Thoracic aorta (tissue), 2 donors: ENCODE results near the gene SRCIN1. TPM values are rescaled to one million over a fixed set of nuclear protein-coding genes. Genes with fewer than 3 reads are reported as not detected.

ENCODE experiments used
- ATAC-seq: fragments of 150-250 bp; one replicate; pipeline ENCODE4 v1.8.0; 2017; ENCODE audit warnings: low read depth; ENCODE audit not compliant: insufficient number of reproducible peaks, low FRiP score
- DNase-seq: peaks from one replicate; pipeline ENCODE4 v3.0.0-alpha.2; 2020; ENCODE audit warnings: low spot score
- H3K27ac ChIP-seq, 2 donors: fragments of 200-600 bp; sonication (generic); 1 replicate in 1 of 2; 2 replicates in 1 of 2; pipeline ENCODE4 v1.5.1; 2016; ENCODE audit warnings: mild to moderate bottlenecking in 2 of 2, moderate library complexity in 2 of 2
- H3K27me3 ChIP-seq: fragments of 200-600 bp; sonication (generic); replicated peaks from 2 replicates; pipeline ENCODE4 v1.6.0; 2016; ENCODE audit warnings: mild to moderate bottlenecking; ENCODE audit not compliant: insufficient read depth
- H3K36me3 ChIP-seq: fragments of 200-600 bp; sonication (generic); one replicate; pipeline ENCODE4 v1.5.1; 2016
- H3K4me1 ChIP-seq, 2 donors: fragments of 200-600 bp; sonication (generic); 1 replicate in 1 of 2; 2 replicates in 1 of 2; pipeline versions ENCODE4 v1.5.1 to v1.6.0; 2016; ENCODE audit warnings: low read depth in 2 of 2, mild to moderate bottlenecking in 1 of 2; ENCODE audit not compliant: control insufficient read depth in 1 of 2
- H3K4me3 ChIP-seq: fragments of 200-600 bp; sonication (generic); 2 replicates; pipeline ENCODE4 v1.5.1; 2016; ENCODE audit warnings: mild to moderate bottlenecking
- H3K9me3 ChIP-seq: fragments of 200-600 bp; sonication (generic); 2 replicates; pipeline ENCODE4 v1.5.1; 2016
- CTCF ChIP-seq: fragments of 200-600 bp; sonication (generic); IDR thresholded peaks from one replicate; pipeline ENCODE4 v1.5.1; 2019; ENCODE audit warnings: antibody characterized with exemption
- total RNA-seq, 2 donors: library from RNA; depleted of rRNA; stranded (reverse); fragments of >200 nt; gene quantifications; one replicate each; pipeline versions ENCODE4 v1.1.0 to v1.2.3, GENCODE V29; 2016

Gene SRCIN1
- total RNA-seq, 2 donors from 2014 or later, result not detected

DNA sequence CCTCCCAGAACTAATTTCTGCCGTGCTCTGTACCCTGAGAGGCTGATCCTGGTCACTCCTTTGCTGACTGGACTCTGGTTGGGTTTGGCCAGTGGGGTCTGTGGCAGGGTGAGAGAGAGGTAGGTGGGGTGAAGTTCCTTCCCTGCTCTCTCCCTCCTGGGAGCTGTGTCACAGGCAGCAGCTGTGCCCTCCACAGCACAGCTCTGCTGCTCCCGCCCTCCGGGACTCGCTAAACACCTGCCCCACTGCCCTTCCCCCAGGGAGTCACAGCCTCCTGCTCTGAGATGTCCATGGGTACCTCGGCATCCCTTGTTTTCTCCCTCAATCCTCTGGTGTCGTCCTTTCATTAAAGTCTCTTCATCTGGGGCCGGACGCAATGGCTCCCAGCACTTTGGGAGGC is 66.4 kb downstream of the SRCIN1 start:
- ATAC-seq, result no peak
- H3K9me3 ChIP-seq, result no peaks in the 10 kb centered on the region
- H3K4me1 ChIP-seq, result no peaks in the 10 kb centered on the region
- DNase-seq, result no peak
- no peak for TF ChIP-seq CTCF
- H3K4me3 ChIP-seq, result no peak overlapping the region
- H3K27me3 ChIP-seq, result no peaks in the 10 kb centered on the region
- no peak overlapping the region for H3K27ac ChIP-seq
- H3K36me3 ChIP-seq, result no peaks in the 10 kb centered on the region

DNA sequence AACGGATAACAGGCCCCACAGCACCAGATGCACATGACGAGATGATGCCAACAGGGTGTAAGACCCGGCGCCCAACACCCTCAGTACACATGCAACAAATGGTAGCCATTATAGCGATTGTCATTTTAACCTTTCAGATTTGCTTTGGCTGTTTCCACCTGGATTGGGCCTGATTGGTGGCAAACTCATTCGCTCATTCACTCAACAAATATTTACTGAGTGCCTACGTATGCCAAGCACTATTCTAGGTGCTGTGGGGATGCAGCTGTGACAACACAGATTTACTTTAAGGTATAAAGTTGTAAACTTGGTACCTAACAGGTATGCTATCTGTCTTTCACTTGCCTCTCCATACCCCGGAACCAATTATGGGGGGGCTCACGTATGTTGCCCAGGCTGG is 66.8 kb downstream of the SRCIN1 start:
- no peak overlapping the region for H3K27ac ChIP-seq
- no peak for TF ChIP-seq CTCF
- H3K4me3 ChIP-seq, result no peak overlapping the region
- ATAC-seq (no peak), DNase-seq (no peak)
- no peaks in the 10 kb centered on the region for H3K27me3 ChIP-seq
- no peaks in the 10 kb centered on the region for H3K4me1 ChIP-seq
- H3K36me3 ChIP-seq, result no peaks in the 10 kb centered on the region
- H3K9me3 ChIP-seq, result no peaks in the 10 kb centered on the region

DNA sequence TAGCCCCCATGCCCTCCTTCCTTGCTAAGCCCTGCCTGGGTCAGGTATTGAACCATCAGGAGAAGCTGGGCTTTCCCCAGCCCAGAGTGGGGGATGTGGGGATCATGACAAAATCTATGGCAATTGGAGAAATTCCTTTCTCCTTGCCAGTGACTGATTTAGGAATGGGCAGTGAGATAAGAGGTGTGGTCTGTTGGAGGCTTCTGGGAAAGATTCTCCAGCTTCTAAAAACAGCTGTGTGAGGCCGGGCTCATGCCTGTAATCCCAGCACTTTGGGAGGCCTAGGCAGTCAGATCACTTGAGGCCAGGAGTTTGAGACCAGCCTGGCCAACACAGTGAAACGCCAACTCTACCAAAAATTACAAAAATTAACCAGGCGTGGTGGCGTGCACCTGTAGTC is 69.1 kb downstream of the SRCIN1 start:
- Histone ChIP-seq H3K27me3 (no peaks in the 10 kb centered on the region), H3K9me3 (no peaks in the 10 kb centered on the region), H3K4me1 (no peaks in the 10 kb centered on the region), H3K4me3 (no peak overlapping the region), H3K36me3 (no peaks in the 10 kb centered on the region), H3K27ac (no peak overlapping the region)
- no peak for TF ChIP-seq CTCF
- no peak for ATAC-seq
- DNase-seq, result no peak

GRCh38 chr17:38535886-38536285 is 69.9 kb downstream of the SRCIN1 start:
- Histone ChIP-seq H3K9me3 (no peaks in the 10 kb centered on the region), H3K27me3 (no peaks in the 10 kb centered on the region), H3K4me1 (no peaks in the 10 kb centered on the region), H3K36me3 (no peaks in the 10 kb centered on the region), H3K4me3 (no peak overlapping the region), H3K27ac (no peak overlapping the region)
- no peak for TF ChIP-seq CTCF
- DNase-seq (no peak), ATAC-seq (no peak)

- DNase-seq (no peak), ATAC-seq (no peak)
- Histone ChIP-seq H3K4me3 (no peak overlapping the region), H3K27ac (no peak overlapping the region), H3K36me3 (no peaks in the 10 kb centered on the region), H3K27me3 (no peaks in the 10 kb centered on the region), H3K9me3 (no peaks in the 10 kb centered on the region), H3K4me1 (no peaks in the 10 kb centered on the region)
- TF ChIP-seq CTCF, result no peak
Measured at GRCh38 chr17:38534498-38534885, 71.3 kb downstream of the SRCIN1 start.
